ENCODE measurements around the gene ATAD2B.
"Not testable (repeated sequence)": the region's sequence is repeated elsewhere in the genome, so short reads cannot be mapped to it uniquely, and the experiment has no call there.

ATAD2B gene

DNA sequence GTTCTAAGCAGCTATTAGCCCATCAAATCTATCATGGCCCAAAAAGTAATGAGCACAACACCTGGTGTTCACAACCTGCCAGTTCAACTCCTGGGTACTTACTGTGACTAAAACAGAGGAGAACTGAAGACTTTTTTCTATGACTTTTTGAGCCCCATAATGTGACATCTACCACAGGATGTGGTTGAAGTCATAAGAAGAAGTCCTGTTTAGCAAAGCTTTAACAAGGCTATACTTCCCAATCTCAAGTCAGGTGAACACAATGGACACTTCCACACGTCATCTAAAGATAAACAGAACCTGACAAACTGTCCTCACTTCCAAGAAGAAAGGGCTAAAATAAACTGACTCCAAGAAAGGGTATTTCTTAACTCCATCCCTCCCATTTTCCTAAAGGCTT is 138.8 kb downstream of the ATAD2B start:
- DNase-seq (ENCODE audit: low read depth), result no peak

DNA sequence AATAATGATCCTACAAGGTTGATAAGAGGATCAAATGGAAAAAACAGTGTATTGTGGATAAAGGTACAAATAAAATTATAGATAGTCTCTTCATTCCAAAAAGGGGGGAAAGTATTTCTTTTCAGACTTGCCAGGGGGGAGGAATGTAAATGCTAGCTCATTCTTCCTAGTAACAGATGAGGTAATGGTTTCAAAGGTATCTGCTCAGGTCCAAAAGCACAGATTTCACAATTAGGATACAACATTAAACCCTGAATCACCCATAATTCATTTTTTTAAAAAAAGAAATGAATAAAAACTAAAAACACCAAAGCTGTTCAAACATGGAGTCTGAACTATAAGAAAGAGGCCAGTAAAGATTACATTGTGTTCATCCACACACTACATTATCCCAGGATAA is 142.0 kb downstream of the ATAD2B start:
- DNase-seq (ENCODE audit: low read depth), result no peak

DNA sequence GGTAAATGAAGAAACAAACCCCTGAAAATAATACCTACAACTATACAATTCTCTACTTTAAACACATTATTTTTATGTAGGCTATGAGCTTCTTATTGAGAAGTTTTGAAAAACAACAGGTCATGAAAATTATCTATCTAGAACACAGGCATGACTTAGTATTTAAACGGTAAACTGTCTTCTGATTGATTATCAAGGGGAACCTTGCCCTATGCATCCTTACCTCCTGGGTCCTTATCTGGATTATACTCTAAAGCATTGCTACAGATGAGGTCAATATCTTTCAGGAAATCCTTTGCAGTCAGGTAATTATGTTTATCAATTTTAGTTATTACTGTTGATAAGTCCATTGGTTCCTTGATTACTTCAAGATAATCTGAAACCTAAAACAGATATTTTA is 144.3 kb downstream of the ATAD2B start:
- DNase-seq (ENCODE audit: low read depth), result no peak

DNA sequence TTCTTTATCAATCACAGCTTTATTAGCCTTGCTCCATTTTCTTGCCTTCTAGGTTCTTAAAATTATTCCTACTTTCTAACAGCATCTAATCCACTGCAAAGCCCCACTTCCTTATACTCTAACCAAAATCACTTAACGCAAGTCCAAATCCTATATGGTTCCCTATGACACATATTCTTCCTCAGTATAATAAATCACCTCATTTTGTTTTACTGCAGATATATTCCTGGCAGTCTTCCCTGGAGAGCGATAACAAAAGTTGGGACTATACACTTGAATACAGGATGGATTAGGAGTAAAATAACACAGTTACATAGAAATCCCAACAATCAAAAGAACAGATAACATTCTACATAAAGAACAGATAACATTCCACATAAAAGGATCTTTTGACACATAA is 144.8 kb downstream of the ATAD2B start:
- no peak for DNase-seq (ENCODE audit: low read depth)

DNA sequence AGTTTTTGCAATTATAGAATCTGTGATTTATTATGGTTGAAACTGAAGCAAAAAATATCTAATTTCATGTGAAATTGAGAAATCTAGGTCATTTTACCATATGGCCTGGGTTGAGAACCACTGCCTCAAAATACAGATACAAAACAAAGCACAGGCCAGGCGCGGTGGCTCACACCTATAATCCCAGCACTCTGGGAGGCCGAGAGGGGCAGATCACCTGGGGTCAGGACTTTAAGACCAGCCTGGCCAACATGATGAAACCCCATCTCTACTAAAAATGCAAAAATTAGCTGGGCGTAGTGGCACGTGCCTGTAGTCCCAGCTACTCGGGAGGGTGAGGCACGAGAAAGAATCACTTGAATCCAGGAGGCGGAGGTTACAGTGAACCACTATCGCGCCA is 146.5 kb downstream of the ATAD2B start:
- not testable (repeated sequence) for DNase-seq (ENCODE audit: low read depth)

DNA sequence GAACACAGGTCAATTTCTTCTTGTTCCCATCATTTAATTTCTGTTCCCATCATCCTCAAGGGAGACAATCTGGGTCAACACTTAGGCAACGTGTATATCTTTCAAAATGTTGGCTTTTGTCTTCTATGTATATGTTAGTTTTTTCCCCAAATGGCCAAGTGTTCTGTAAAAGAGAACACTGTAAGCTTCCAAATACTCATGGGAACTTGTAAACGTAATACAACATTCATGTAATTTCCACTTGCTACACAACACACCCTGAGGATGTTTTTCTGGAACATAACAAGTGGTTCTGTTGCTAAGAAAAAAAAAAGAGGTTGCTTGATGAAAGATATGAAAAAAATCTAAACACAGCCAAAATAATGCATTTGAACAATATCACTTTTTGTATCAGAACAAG is 149.1 kb downstream of the ATAD2B start:
- no peak for DNase-seq (ENCODE audit: low read depth)

DNA sequence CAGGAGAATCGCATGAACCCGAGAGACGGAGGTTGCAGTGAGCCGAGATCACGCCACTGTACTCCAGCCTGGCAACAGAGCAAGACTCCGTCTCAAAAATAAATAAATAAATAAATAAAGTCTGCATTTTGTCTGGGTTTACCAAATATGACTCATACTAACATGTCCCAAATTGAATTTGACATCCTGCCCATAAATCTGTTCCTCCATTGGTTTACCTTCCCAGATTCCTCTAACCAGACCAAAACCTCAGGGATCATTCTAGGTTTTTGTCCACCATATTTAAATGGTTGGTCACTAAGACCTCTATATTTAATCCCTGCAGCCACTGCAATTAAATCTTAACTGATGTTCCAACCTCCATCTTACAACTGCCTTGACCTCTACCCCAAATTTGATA is 150.9 kb downstream of the ATAD2B start:
- no peak for DNase-seq (ENCODE audit: low read depth)

DNA sequence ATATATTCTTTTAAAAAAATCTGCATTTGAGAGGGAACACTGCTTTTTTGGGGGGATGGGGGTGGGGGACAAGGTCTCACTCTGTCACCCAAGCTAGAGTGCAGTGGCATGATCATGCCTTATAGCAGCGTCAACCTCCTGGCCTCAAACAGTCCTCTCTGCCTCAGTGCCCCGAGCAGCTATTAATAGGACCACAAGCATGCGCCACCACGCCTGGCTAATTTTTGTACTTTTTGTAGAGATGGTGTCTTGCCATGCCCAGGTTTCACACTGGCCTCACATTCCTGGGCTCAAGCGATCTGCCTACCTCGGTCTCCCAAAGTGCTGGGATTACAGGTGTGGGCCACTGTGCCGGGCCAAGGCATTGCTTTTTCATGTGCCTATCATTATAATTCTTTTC is 154.2 kb downstream of the ATAD2B start:
- no peak for DNase-seq (ENCODE audit: low read depth)

DNA sequence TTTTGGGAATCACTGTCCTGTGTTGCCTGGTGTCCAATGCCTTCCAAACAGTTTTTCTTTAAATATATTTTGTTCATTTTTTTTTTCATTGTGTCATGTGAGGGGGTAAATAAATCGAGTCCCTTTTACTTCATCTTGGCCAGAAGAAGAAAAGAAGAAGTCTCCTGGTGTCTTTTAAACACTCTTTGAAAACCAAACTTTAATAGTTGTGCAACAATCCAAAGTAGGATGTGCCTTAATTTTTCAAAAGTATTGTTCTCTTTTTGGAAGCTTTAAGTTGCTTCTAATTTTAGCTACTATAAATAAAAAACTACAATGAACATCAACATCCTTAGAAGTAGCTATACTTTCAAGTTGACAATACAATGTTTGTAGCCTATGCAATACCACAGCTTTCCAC is 154.9 kb downstream of the ATAD2B start:
- no peak for DNase-seq (ENCODE audit: low read depth)

DNA sequence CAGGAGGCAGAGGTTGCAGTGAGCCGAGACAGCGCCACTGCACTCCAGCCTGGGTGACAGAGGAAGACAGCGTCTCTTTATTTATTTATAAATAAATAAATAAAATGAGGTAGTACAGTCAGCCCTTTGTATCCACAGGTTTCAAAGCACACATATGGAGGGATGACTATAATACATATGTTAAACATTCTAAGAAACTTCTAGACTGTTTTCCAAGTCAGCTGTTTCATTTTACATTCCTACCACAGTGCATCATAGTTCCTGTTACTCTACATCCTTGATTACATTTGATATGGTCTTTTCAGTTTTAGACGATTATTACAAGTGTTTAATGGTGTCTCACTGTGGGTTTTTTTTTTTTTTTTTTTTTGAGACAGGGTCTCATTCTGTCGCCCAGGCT is 157.6 kb downstream of the ATAD2B start:
- DNase-seq (ENCODE audit: low read depth), result no peak

DNA sequence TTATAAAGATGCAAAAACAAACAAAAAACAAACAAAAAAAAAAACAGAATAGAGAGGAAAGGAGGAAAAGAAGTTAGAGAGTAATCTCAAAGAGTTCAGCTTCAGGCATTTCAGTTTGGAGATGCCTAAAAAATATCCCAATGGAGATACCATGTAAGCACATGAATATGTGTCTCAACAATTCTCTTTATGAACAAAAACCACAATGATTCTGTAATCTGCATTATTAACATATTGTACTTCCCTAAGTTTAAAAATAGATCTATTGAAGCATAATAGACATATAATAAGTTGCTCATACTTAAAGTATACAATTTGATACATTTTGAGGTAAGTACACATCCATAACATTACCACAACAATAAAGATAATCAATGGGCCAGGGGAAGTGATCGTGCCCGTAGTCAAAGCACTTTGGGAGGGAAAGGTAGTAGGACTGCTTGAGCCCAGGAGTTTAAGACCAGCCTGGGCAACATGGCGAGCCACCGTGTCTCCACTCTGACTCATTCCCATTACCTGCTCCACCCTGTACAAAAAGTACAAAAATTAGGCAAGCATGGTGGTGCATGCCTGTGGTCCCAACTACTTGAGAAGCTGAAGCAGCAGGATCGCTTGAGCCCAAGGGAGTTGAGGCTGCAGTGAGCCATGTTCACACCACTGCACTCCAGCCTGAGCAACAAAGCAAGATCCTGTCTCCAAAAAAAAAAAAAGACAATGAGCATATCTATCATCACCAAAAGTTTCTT is 158.9 kb downstream of the ATAD2B start:
- no peak for DNase-seq (ENCODE audit: low read depth)

DNA sequence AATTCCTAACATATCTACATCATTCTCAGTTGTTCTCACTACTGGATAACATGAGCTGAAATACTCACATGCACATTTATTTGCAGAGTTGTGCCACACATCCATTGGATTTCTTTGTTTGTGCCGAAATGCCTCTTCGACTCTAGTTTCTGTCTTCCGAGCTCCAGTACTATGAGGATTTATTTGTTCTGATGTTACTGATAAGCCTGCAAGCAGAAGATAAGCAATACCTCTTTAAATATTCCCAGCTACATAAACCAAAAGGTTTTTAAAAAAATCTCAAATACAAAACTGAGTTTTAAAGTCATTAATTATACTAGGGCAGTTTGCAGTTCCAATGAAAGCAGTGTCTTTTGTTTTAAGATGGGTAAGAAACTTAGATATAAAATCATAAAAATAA is 164.8 kb downstream of the ATAD2B start:
- no peak for DNase-seq (ENCODE audit: low read depth)

DNA sequence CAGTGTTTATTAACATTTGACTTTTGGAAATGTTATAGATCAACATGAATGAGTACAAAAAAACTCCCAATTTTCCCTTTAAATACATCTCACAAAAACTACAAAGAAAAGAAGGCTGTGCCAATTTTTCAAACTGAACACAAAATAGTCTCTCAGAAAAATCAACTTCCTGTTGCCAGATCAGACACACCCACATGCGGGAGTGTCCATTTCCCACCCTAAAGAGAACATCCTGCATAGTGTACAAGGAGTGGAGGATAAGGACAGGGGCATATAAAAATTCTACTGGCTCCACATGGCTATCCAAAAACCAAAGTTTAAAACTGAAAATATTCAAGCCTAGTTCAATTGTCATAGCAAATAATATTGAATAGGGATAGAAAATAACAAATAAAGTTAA is 165.3 kb downstream of the ATAD2B start:
- no peak for DNase-seq (ENCODE audit: low read depth)

DNA sequence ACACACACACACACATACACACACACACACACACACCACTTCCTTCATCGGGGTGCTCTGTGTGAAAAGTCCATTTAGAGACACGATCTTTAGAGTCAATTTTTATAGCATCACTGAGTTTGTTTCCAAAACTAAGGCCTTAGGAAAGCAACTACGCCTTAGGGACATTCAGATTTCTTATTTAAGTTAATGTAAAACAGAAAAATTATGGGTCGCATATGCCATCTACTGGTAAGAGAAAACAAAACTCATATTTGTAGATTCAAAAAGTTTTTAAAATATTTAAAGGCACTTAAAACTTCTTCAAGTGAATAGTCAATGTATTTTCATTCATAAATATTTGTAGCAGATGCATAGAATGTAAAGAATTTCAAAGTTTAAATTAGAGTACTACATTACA is 166.2 kb downstream of the ATAD2B start:
- peak; percentile 3 for DNase-seq (ENCODE audit: low read depth)

DNA sequence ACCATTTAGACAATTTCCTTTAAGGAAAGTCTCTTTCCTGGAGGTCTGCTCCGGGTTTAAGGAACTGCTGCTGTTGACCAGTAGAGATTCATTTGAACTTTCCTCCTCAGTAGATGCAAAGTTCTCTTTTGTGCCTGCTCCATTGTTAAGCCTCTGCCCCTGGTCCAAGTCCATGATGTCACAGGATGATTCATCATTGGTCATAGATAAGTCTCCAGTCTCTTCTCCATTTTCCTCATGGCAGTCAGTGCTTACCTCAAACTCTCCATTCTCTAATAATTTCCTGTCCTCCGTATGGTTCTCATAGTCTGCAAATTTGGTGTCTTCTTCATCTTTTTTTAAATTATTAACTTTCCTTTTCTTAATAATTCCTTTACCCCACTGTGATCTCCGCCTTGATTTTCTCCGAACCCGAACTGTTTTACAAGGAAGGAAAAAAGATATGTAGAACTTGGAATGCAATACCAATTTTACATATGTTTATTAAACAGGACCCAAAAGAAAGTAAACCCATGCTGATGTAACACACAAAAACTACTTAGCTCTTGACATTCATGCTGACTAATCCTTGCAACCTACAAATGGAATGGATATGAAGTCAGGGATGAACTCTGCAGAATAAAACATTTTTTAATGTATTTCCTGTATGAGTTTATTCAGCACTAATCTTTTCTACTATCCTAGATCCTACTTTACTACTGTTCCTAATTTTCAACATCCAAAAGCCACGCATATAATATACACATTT is 169.1 kb downstream of the ATAD2B start:
- peak; percentile 51 for DNase-seq (ENCODE audit: low read depth)

DNA sequence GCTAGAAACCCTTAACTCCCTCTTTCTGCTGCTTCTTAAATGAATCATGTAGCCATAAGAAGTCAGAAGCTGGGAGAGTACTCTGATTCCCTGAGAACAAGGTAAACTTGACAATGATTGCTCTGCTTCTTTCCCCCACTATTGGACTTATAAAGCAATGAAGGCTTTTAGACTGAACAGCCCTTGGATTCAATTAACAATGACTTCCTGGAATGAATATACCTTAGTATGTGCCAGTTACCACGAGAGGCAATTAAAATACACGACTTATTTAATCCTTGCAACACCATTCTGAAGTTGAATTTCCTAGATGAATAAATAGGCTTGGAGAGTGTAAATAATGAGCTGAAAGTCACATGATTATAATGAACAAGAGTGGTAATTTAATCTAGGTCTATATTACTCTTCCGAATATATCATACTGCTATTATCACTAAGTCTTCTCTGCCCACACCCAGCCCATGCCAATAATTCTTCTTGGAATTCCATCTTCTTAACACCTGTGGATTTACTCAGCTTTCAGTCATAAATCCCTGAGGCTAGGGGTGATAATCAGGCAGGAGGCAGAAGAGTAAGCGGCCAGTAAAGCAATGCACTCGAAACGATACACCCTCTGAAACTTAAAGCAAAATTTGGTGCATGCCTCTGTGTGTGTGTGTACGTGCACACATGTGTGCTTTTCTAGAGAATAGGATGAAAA is 170.2 kb downstream of the ATAD2B start:
- DNase-seq (ENCODE audit: low read depth), result no peak

DNA sequence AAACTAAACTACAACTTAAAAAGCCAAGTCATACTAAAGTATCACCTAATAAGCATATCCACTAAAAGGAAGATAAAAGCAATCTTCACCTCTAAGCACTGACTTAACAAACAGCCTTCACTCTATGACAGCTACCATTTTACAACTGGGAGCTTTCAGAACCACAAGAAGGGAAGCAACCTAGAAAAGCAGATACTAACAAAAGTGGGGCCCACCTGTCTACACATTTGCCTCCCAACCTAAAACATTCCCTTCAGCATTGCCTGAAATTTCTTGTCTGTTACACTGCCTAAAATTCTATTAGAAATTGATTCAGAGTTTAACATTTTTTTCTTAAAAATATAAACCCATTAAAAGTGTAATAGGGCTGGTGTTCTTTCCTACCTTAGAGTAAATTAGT is 172.0 kb downstream of the ATAD2B start:
- DNase-seq (ENCODE audit: low read depth), result no peak

DNA sequence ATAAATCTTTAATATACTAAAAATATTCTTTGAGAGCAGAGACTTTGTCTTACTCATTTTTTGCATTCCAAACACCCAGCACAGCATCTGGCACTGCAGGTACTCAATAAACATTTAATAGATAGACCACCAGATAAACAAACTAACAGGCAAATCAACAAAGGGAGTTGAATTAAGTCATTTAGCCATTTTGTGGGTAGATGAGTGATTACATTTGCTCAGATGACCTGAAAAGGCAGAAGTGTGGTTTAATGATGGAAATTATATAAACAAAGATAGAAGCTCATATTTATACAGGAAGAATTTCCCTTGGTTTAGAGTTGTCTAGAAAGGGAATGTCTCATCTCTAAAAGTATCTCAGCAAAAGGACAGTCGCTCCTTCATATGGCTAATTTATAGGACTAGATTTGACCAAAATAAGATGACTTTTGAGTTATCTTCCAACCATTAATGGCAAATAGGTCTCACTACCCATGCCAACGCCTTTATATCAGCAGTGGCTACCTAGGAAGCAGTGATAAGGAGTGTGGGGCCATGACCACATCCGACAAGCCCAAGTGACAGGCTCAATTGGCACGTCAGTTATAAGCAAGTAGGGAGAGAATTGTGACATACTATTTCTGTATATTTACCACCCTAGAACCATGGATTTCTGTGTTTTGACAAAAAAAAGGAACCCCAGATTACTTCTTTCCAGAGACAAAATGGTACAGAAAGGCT is 173.5 kb downstream of the ATAD2B start:
- no peak for DNase-seq (ENCODE audit: low read depth)

DNA sequence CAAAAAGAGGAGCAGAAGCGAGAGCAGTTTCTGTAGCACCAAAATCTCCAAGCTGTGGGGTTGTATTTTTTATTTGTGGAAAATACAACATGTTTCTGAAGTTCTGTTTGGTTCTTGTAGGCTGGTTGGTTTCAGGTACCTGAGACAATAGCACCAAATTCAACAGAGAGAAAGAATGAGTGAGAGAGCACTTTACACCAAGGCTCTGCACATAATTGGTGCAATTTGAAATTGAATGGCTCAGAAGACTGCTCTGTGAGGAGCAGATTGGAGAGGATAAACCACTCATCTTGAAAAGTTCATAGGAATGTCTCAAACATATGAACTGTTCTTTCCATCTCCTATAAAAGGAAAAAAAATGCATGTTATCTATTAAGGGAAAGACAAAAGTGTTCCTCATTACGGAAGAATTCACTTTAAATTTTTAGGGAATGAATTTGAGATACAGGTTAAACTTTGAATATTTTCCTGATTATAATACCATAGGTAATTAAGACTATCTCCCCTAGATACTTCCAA is 175.1 kb downstream of the ATAD2B start:
- no peak for DNase-seq (ENCODE audit: low read depth)

DNA sequence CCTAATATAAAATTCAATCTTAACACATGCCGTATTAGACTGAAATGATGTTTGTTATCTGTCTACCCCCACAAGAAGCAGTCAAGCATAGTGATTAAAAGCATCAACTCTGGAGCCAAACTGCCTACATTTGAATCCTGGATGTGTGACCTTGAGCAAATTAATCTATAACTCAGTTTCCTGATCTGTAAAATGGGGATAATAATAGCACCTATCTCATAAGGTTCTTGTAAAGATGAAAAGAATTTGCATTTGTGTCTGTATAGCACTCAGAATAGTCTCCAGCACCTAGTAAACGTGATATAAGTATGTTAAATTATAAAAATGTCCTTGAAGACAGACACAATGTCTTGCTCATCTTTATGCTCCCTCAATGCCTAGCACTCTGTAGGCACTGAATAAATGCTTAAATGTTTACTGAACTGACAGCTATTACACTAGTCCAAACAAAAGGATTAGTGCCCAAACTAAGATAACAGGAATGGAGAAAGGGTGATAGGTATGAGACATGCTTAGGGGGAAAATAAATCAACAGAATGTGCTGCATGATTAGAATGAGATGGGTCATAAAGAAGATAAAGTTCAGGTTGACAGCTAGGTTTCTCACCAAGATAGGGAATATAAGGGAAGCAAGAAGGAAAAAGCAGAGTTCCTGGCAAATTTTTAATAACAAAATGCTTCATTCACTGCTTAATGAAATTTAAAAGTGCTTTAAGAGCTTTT is 180.6 kb downstream of the ATAD2B start:
- DNase-seq (ENCODE audit: low read depth), result no peak

DNA sequence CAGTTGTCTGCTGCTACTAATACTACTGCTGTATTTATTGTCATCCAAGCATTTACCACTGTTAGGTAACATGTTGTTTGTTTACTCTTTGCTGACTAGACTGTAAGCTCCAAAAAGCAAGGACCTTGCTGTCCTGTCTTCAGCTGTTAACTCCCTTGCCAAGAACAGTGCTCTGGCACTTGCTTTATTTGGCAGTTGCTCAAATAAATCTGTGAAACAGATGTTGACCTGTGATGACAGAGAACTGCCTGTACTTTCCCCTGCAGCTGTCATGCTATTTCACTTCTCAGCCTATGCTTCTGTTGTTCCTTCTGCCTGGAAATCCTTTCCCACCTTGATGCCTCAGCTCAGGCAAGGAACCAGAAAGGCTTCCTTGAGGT is 181.2 kb downstream of the ATAD2B start:
- no peak for DNase-seq (ENCODE audit: low read depth)
